ENCODE data around the gene M1AP. TPM values are rescaled to one million over a fixed set of nuclear protein-coding genes. Genes with fewer than 3 reads are reported as not detected.

M1AP gene
- total and polyA plus RNA-seq, 2 of the 4 experiments (the other 2 are of a cell fraction): 0.03 TPM; not detected in 1

GRCh38 chr2:74581463-74581862, 66.7 kb downstream of the M1AP start:
- no peaks in the 10 kb centered on the region for H3K9me3 ChIP-seq (ENCODE audit: control insufficient read depth, insufficient read depth, low read length)
- H3K4me3 ChIP-seq (ENCODE audit: insufficient read depth, low read depth, low read length): no peak overlapping the region
- no peak overlapping the region for H3K56ac ChIP-seq (ENCODE audit: extremely low read depth, insufficient read depth, low read length)
- no peak overlapping the region for H4K91ac ChIP-seq (ENCODE audit: insufficient read depth, low read depth, low read length)
- no peak overlapping the region for H3K18ac ChIP-seq (ENCODE audit: low read depth, low read length)
- H4K8ac ChIP-seq (ENCODE audit: low read depth in 2 of 2, low read length in 2 of 2): no peak overlapping the region
- ATAC-seq (ENCODE audit: low read depth) (no peak), DNase-seq (no peak)
- CTCF ChIA-PET: no interaction called here
- H3K9me1 ChIP-seq (ENCODE audit: insufficient read depth, low read length): peaks cover 21% of the 10 kb centered on the region
- H4K20me1 ChIP-seq (ENCODE audit: insufficient read depth, low read length): no peaks in the 10 kb centered on the region
- H4K5ac ChIP-seq (ENCODE audit: low read depth, low read length): no peak overlapping the region
- no peak for TF ChIP-seq RCOR1 (IDR thresholded peaks at IDR 0.05; ENCODE audit: insufficient replicate concordance, low read length)
- no peak overlapping the region for H2AK9ac ChIP-seq (replicated peaks; ENCODE audit: low read depth, low read length, poor library complexity)
- no CpG with 5 or more reads among the region's 3 CpGs for WGBS, 2 experiments (ENCODE audit: extremely low coverage in 2 of 2, insufficient read length in 1 of 2)
- H2AK5ac ChIP-seq (ENCODE audit: low read depth, low read length): no peak overlapping the region
- H3K4me2 ChIP-seq (ENCODE audit: low read depth, low read length): no peak overlapping the region
- no peaks in the 10 kb centered on the region for H3K27me3 ChIP-seq (ENCODE audit: control insufficient read depth, insufficient read depth, low read length)
- intact Hi-C loops (cut with micrococcal nuclease) (no loop called here), dilution Hi-C loops (cut with HindIII; ENCODE audit: low sequenced_read_pairs, unreplicated experiment) (no loop called here), in situ Hi-C loops (cut with MboI; ENCODE audit: low sequenced_read_pairs) (no loop called here)
- H2AFZ ChIP-seq (replicated peaks; ENCODE audit: low read length, poor library complexity): no peak overlapping the region
- no peaks in the 10 kb centered on the region for H3K36me3 ChIP-seq (ENCODE audit: control insufficient read depth, insufficient read depth, low read length)
- H2BK15ac ChIP-seq (ENCODE audit: low read depth, low read length): no peak overlapping the region
- H3K4ac ChIP-seq (ENCODE audit: low read depth, low read length): no peak overlapping the region
- H3K4me1 ChIP-seq (ENCODE audit: control insufficient read depth, insufficient read depth, low read length): peaks cover 23% of the 10 kb centered on the region
- H3K79me1 ChIP-seq (ENCODE audit: low read depth in 1 of 2, low read length in 2 of 2): no peaks in the 10 kb centered on the region
- no TSS peak for BruUV-seq (replicated peaks)
- H3K23ac ChIP-seq (ENCODE audit: low read depth, low read length): no peak overlapping the region
- no peak overlapping the region for H3K14ac ChIP-seq (replicated peaks; ENCODE audit: low read depth, low read length)
- POLR2A ChIA-PET (ENCODE audit: unreplicated experiment): no interaction called here
- H2BK120ac ChIP-seq (ENCODE audit: low read depth, low read length): no peak overlapping the region
- H3K27ac ChIP-seq (ENCODE audit: insufficient read depth, low read length): no peak overlapping the region
- no peak overlapping the region for H2BK20ac ChIP-seq (ENCODE audit: low read depth, low read length)
- H3K9ac ChIP-seq (ENCODE audit: low read depth, low read length): no peak overlapping the region
- no peak overlapping the region for H2BK5ac ChIP-seq (ENCODE audit: low read depth, low read length, poor library complexity, severe bottlenecking)
